ENCODE measurements around the gene TMEM44.

Gene TMEM44

GRCh38 chr3:194540274-194540905, 92.8 kb downstream of the TMEM44 start:
- peaks cover 17% of the 10 kb centered on the region for H3K4me1 Mint-ChIP-seq
- peak overlapping the region; percentile 30 for H3K27ac Mint-ChIP-seq
- no peaks in the 10 kb centered on the region for H3K27me3 Mint-ChIP-seq
- H3K9me3 Mint-ChIP-seq: no peaks in the 10 kb centered on the region
- peak overlapping the region; percentile 59 for H3K4me3 Mint-ChIP-seq
- no peaks in the 10 kb centered on the region for H3K36me3 Mint-ChIP-seq

GRCh38 chr3:194539498-194539897, 93.7 kb downstream of the TMEM44 start:
- no peaks in the 10 kb centered on the region for H3K9me3 Mint-ChIP-seq
- H3K27ac Mint-ChIP-seq: no peak overlapping the region
- H3K4me1 Mint-ChIP-seq: peaks cover 17% of the 10 kb centered on the region
- H3K36me3 Mint-ChIP-seq: no peaks in the 10 kb centered on the region
- no peaks in the 10 kb centered on the region for H3K27me3 Mint-ChIP-seq
- H3K4me3 Mint-ChIP-seq: no peak overlapping the region

DNA sequence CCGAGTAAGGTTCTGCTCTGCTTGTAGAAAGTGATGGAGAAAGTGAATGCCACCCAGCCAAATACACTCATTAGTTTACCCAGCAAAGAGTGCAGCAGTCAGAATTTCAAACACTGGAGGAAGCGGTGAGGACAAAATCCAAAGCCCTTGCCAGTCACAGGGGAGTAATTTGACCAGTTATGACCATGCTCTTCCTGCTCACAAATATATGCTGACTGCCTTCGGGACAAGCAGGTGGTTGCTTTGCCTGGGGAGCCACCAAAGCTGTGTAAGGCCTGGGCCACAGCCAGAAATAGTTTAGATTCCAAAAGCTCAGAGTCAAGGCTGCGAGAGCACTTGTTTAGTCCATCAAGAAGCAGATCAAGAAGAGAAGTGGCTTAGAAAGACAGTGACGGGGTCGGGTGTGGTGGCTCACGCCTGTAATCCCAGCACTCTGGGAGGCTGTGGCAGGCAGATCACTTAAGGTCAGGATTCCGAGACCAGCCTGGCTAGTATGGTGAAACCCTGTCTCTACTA, 95.4 kb downstream of the TMEM44 start:
- H3K9me3 Mint-ChIP-seq: no peaks in the 10 kb centered on the region

More for the DNA sequence above, 95.4 kb downstream of the TMEM44 start:
- Mint-ChIP-seq H3K4me1 (peaks cover 17% of the 10 kb centered on the region), H3K27me3 (peaks cover 2% of the 10 kb centered on the region), H3K27ac (no peak overlapping the region), H3K4me3 (no peak overlapping the region), H3K36me3 (peaks cover 3% of the 10 kb centered on the region)
